Measurements from ENCODE around the gene UTP14C.

The UTP14C gene

GRCh38 chr13:52016296-52016695 is 8.2 kb upstream of the UTP14C start:
- Histone ChIP-seq H2BK12ac (ENCODE audit: low read length) (no peak overlapping the region), H3K27ac (ENCODE audit: low read depth, low read length) (no peak overlapping the region), H3K4me2 (ENCODE audit: low read length) (no peak overlapping the region), H3K36me3 (ENCODE audit: control insufficient read depth in 1 of 2, insufficient read depth in 2 of 2, low read length in 2 of 2) (peaks cover 11 to 14% of the 10 kb centered on the region in 2 experiments), H4K91ac (ENCODE audit: low read depth, low read length) (no peak overlapping the region), H3K4me3 (ENCODE audit: low read depth, low read length) (no peak overlapping the region), H3K4me1 (ENCODE audit: control insufficient read depth in 1 of 2, insufficient read depth in 2 of 2, low read length in 2 of 2) (no peaks in the 10 kb centered on the region), H3K23ac (ENCODE audit: low read length) (no peak overlapping the region), H2BK120ac (ENCODE audit: insufficient read depth, low read length, poor library complexity) (no peak overlapping the region), H3K9me3 (ENCODE audit: insufficient read depth, low read depth, low read length) (peaks cover 6% of the 10 kb centered on the region), H3K4ac (ENCODE audit: low read depth, low read length) (no peak overlapping the region), H2AFZ (ENCODE audit: insufficient read depth, low read length, poor library complexity) (no peak overlapping the region), H2AK5ac (ENCODE audit: low read length) (no peak overlapping the region), H4K8ac (ENCODE audit: low read depth, low read length) (no peak overlapping the region), H2BK5ac (ENCODE audit: low read depth, low read length, poor library complexity) (no peak overlapping the region), H3K18ac (ENCODE audit: low read length) (no peak overlapping the region), H3K27me3 (ENCODE audit: insufficient read depth, low read length) (no peaks in the 10 kb centered on the region), H4K12ac (ENCODE audit: low read depth, low read length) (no peak overlapping the region), H3K14ac (ENCODE audit: low read length) (no peak overlapping the region), H3K79me2 (ENCODE audit: control insufficient read depth, insufficient read depth, low read length, poor library complexity) (peaks cover 9% of the 10 kb centered on the region), H3K9ac (ENCODE audit: low read length) (no peak overlapping the region), H3K79me1 (ENCODE audit: low read length) (peaks cover 8% of the 10 kb centered on the region)
- no peak for DNase-seq
- no CpG with 5 or more reads among the region's 3 CpGs for WGBS (ENCODE audit: extremely low coverage, insufficient coverage, insufficient read length)

GRCh38 chr13:52020191-52020590 is 4.3 kb upstream of the UTP14C start:
- Histone ChIP-seq H3K14ac (ENCODE audit: low read length) (no peak overlapping the region), H4K8ac (ENCODE audit: low read depth, low read length) (no peak overlapping the region), H3K4me1 (ENCODE audit: control insufficient read depth in 1 of 2, insufficient read depth in 2 of 2, low read length in 2 of 2) (no peaks in the 10 kb centered on the region), H3K18ac (ENCODE audit: low read length) (no peak overlapping the region), H3K27ac (ENCODE audit: low read depth, low read length) (no peak overlapping the region), H3K27me3 (ENCODE audit: insufficient read depth, low read length) (no peaks in the 10 kb centered on the region), H2AFZ (ENCODE audit: insufficient read depth, low read length, poor library complexity) (no peak overlapping the region), H2BK5ac (ENCODE audit: low read depth, low read length, poor library complexity) (no peak overlapping the region), H3K4me3 (ENCODE audit: low read depth, low read length) (no peak overlapping the region), H3K79me2 (ENCODE audit: control insufficient read depth, insufficient read depth, low read length, poor library complexity) (no peaks in the 10 kb centered on the region), H3K23ac (ENCODE audit: low read length) (no peak overlapping the region), H3K9me3 (ENCODE audit: insufficient read depth, low read depth, low read length) (peaks cover 4% of the 10 kb centered on the region), H3K4ac (ENCODE audit: low read depth, low read length) (no peak overlapping the region), H2BK12ac (ENCODE audit: low read length) (no peak overlapping the region), H2AK5ac (ENCODE audit: low read length) (no peak overlapping the region), H3K36me3 (ENCODE audit: control insufficient read depth in 1 of 2, insufficient read depth in 2 of 2, low read length in 2 of 2) (peaks cover 14 to 20% of the 10 kb centered on the region in 2 experiments), H3K9ac (ENCODE audit: low read length) (no peak overlapping the region), H3K79me1 (ENCODE audit: low read length) (no peaks in the 10 kb centered on the region), H3K4me2 (ENCODE audit: low read length) (no peak overlapping the region), H4K12ac (ENCODE audit: low read depth, low read length) (no peak overlapping the region), H4K91ac (ENCODE audit: low read depth, low read length) (no peak overlapping the region), H2BK120ac (ENCODE audit: insufficient read depth, low read length, poor library complexity) (no peak overlapping the region)
- WGBS (ENCODE audit: extremely low coverage, insufficient coverage, insufficient read length), result no CpG with 5 or more reads among the region's 3 CpGs
- no peak for DNase-seq

GRCh38 chr13:52022356-52022755 is 2.1 kb upstream of the UTP14C start:
- Histone ChIP-seq H3K4ac (ENCODE audit: low read depth, low read length) (no peak overlapping the region), H4K8ac (ENCODE audit: low read depth, low read length) (no peak overlapping the region), H3K18ac (ENCODE audit: low read length) (no peak overlapping the region), H2BK12ac (ENCODE audit: low read length) (no peak overlapping the region), H3K4me2 (ENCODE audit: low read length) (no peak overlapping the region), H3K14ac (ENCODE audit: low read length) (no peak overlapping the region), H3K79me2 (ENCODE audit: control insufficient read depth, insufficient read depth, low read length, poor library complexity) (no peaks in the 10 kb centered on the region), H3K4me3 (ENCODE audit: low read depth, low read length) (no peak overlapping the region), H3K36me3 (ENCODE audit: control insufficient read depth in 1 of 2, insufficient read depth in 2 of 2, low read length in 2 of 2) (peaks cover 12 to 28% of the 10 kb centered on the region in 2 experiments), H3K4me1 (ENCODE audit: control insufficient read depth in 1 of 2, insufficient read depth in 2 of 2, low read length in 2 of 2) (no peaks in the 10 kb centered on the region), H4K12ac (ENCODE audit: low read depth, low read length) (no peak overlapping the region), H3K27ac (ENCODE audit: low read depth, low read length) (no peak overlapping the region), H4K91ac (ENCODE audit: low read depth, low read length) (no peak overlapping the region), H3K9me3 (ENCODE audit: insufficient read depth, low read depth, low read length) (no peaks in the 10 kb centered on the region), H3K79me1 (ENCODE audit: low read length) (no peaks in the 10 kb centered on the region), H2BK120ac (ENCODE audit: insufficient read depth, low read length, poor library complexity) (no peak overlapping the region), H3K23ac (ENCODE audit: low read length) (no peak overlapping the region), H3K9ac (ENCODE audit: low read length) (no peak overlapping the region), H2AK5ac (ENCODE audit: low read length) (no peak overlapping the region), H3K27me3 (ENCODE audit: insufficient read depth, low read length) (no peaks in the 10 kb centered on the region), H2BK5ac (ENCODE audit: low read depth, low read length, poor library complexity) (no peak overlapping the region), H2AFZ (ENCODE audit: insufficient read depth, low read length, poor library complexity) (no peak overlapping the region)
- WGBS (ENCODE audit: extremely low coverage, insufficient coverage, insufficient read length), result no CpG with 5 or more reads among the region's 2 CpGs
- DNase-seq, result peak in 1 of 2 donors; percentile 44

GRCh38 chr13:52025475-52026245 is 1.2 kb downstream of the UTP14C start:
- Histone ChIP-seq H3K9ac (ENCODE audit: low read length) (no peak overlapping the region), H3K4me3 (ENCODE audit: low read depth, low read length) (peak overlapping the region; percentile 8), H3K27me3 (ENCODE audit: insufficient read depth, low read length) (no peaks in the 10 kb centered on the region), H3K36me3 (ENCODE audit: control insufficient read depth in 1 of 2, insufficient read depth in 2 of 2, low read length in 2 of 2) (peaks cover 10 to 33% of the 10 kb centered on the region in 2 experiments), H3K79me2 (ENCODE audit: control insufficient read depth, insufficient read depth, low read length, poor library complexity) (no peaks in the 10 kb centered on the region), H4K91ac (ENCODE audit: low read depth, low read length) (no peak overlapping the region), H3K9me3 (ENCODE audit: insufficient read depth, low read depth, low read length) (peaks cover 2% of the 10 kb centered on the region), H3K27ac (ENCODE audit: low read depth, low read length) (no peak overlapping the region), H2BK5ac (ENCODE audit: low read depth, low read length, poor library complexity) (no peak overlapping the region), H3K14ac (ENCODE audit: low read length) (no peak overlapping the region), H4K12ac (ENCODE audit: low read depth, low read length) (no peak overlapping the region), H3K4ac (ENCODE audit: low read depth, low read length) (no peak overlapping the region), H2BK12ac (ENCODE audit: low read length) (no peak overlapping the region), H3K23ac (ENCODE audit: low read length) (no peak overlapping the region), H3K18ac (ENCODE audit: low read length) (no peak overlapping the region), H3K4me2 (ENCODE audit: low read length) (no peak overlapping the region), H2BK120ac (ENCODE audit: insufficient read depth, low read length, poor library complexity) (no peak overlapping the region), H4K8ac (ENCODE audit: low read depth, low read length) (no peak overlapping the region), H2AK5ac (ENCODE audit: low read length) (no peak overlapping the region), H3K4me1 (ENCODE audit: control insufficient read depth in 1 of 2, insufficient read depth in 2 of 2, low read length in 2 of 2) (no peaks in the 10 kb centered on the region), H2AFZ (ENCODE audit: insufficient read depth, low read length, poor library complexity) (no peak overlapping the region), H3K79me1 (ENCODE audit: low read length) (no peaks in the 10 kb centered on the region)
- no peak for DNase-seq
- WGBS (ENCODE audit: extremely low coverage, insufficient coverage, insufficient read length), result no CpG with 5 or more reads among the region's 8 CpGs

All from trophoblast cell (in vitro differentiated cells and primary cell).